ENCODE results near the gene SOX10.

DNA sequence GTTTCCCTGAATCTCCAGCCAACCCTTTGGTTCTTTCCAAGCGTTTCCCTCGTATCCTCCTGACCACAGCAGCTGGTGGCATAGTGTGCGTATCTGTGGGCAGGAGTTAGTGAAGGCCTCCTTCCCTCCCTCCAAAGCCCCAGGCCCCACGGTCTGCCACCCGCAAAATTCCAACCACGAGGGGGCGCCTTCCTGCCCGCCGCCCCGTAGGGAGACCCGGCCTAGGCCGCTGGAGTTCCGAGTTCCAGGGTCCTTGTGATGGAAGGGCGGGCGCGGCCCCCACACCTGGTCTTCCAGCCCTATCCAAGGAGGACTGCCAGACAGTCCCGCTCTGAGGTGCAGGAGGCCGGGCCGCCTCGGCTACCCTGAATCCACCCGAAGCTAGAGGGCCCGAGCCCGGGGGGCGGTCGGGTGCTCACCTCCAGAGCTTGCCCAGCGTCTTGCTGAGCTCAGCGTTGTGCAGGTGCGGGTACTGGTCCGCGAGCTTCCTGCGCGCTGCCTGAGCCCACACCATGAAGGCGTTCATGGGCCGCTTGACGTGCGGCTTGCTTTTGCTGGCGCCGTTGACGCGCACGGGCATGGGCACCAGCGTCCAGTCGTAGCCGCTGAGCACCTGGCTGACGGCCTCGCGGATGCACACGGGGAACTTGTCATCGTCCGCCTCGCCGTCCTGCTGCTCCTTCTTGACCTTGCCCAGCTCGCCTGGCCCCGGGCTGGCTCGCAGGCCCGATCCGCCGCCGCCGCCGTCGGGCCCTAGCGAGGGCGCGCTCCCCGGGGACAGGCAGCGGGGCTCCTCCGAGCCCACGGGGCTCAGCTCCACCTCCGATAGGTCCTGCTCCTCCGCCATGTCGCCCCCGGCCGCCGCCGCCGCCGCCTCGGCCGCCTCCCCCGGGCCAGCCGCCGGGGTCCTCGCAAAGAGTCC is 1.2 kb downstream of the SOX10 start:
- no peak for TF ChIP-seq REST (IDR thresholded peaks at IDR 0.05; ENCODE audit: insufficient read depth in 1 of 2, low read depth in 2 of 2, low read length in 2 of 2)
- no peak for TF ChIP-seq POLR2AphosphoS5 (IDR thresholded peaks at IDR 0.05; ENCODE audit: low read depth, low read length)
- TF ChIP-seq SIN3A (IDR thresholded peaks at IDR 0.05; ENCODE audit: borderline replicate concordance, insufficient read depth, low read length), result no peak
- TF ChIP-seq TAF1 (IDR thresholded peaks at IDR 0.05; ENCODE audit: borderline replicate concordance, insufficient read depth, low read length), result no peak
